ENCODE measurements around the gene TNFRSF1B. TPM values are rescaled to one million over a fixed set of nuclear protein-coding genes. Genes with fewer than 3 reads are reported as not detected.

The TNFRSF1B gene
- total RNA-seq, 4 donors from 2014 or later = 10.9 to 34.9 (median 31.0) TPM

DNA sequence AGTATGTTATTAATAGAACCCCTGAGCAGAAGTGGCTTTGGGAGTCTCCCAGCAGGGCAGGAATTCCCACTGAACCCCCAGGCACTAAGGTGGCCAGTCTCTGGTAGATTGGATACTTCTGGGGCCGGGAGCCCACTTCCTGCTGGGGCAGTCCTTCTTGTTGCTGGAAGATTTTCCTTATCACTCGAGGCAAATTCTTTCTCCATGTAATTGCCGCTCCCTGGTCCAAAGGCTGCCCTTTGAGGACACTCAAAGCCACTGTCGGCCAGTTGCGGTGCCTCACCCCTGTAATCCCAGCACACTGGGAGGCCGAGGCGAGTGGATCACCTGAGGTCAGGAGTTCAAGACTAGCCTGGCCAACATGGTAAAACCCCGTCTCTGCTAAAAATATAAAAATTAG, 22.6 kb upstream of the TNFRSF1B start:
- WGBS, 2 donors (ENCODE audit: low coverage in 1 of 2) = 44% methylated on average over 1 of the region's 8 CpGs; no CpG with 5 or more reads in 1 of the 2 donors
- peak overlapping the region in 3 of 4 donors; percentile 41 to 65 (median 54) for H3K27ac ChIP-seq
- TF ChIP-seq POLR2A (IDR thresholded peaks at IDR 0.05) (no peak), POLR2AphosphoS5 (IDR thresholded peaks at IDR 0.05) (no peak), EP300 (IDR thresholded peaks at IDR 0.05) (no peak)
- TF ChIP-seq, protein P1, sequence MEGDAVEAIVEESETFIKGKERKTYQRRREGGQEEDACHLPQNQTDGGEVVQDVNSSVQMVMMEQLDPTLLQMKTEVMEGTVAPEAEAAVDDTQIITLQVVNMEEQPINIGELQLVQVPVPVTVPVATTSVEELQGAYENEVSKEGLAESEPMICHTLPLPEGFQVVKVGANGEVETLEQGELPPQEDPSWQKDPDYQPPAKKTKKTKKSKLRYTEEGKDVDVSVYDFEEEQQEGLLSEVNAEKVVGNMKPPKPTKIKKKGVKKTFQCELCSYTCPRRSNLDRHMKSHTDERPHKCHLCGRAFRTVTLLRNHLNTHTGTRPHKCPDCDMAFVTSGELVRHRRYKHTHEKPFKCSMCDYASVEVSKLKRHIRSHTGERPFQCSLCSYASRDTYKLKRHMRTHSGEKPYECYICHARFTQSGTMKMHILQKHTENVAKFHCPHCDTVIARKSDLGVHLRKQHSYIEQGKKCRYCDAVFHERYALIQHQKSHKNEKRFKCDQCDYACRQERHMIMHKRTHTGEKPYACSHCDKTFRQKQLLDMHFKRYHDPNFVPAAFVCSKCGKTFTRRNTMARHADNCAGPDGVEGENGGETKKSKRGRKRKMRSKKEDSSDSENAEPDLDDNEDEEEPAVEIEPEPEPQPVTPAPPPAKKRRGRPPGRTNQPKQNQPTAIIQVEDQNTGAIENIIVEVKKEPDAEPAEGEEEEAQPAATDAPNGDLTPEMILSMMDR (IDR thresholded peaks at IDR 0.05) = no peak

DNA sequence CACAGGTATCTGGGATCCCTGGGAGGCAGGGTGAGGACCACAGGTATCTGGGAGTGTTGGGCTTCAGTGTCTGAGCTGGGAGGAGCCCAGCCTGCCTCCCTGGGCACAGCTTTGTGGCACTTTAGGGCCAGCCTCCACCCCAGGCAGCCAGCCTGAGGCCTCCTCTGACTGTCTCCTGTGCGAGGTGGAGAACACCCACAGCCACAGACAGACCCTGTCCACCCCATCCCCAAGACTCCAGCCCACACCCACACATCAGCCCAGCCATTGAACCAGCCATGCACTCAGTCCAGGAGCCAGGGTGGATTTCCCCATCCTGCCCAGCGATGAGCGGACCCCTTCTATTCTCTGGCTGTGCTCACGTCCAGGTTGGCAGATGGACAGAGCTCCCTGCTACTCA, 21.8 kb upstream of the TNFRSF1B start:
- peaks cover 0 to 3% (median 0%) of the 10 kb centered on the region in 3 donors for H3K9me3 ChIP-seq
- no peak overlapping the region for H3K4me3 ChIP-seq
- peak overlapping the region in 1 of 4 donors; percentile 6 for H3K27ac ChIP-seq
- H3K4me1 ChIP-seq = peaks cover 0 to 47% (median 8%) of the 10 kb centered on the region in 3 donors
- peaks cover 5% of the 10 kb centered on the region for H3K27me3 ChIP-seq
- TF ChIP-seq POLR2AphosphoS5 (IDR thresholded peaks at IDR 0.05) (no peak), POLR2A (IDR thresholded peaks at IDR 0.05) (no peak), EP300 (IDR thresholded peaks at IDR 0.05) (no peak)
- TF ChIP-seq, protein P1 (IDR thresholded peaks at IDR 0.05) = no peak
- no CpG with 5 or more reads among the region's 4 CpGs for WGBS, 2 donors (ENCODE audit: low coverage in 1 of 2)
- no peak for ATAC-seq
- no peaks in the 10 kb centered on the region for H3K36me3 ChIP-seq

More for the DNA sequence above, 22.6 kb upstream of the TNFRSF1B start:
- peaks cover 5% of the 10 kb centered on the region for H3K27me3 ChIP-seq
- no peaks in the 10 kb centered on the region for H3K36me3 ChIP-seq
- H3K9me3 ChIP-seq = no peaks in the 10 kb centered on the region
- H3K4me1 ChIP-seq = peaks cover 0 to 45% (median 8%) of the 10 kb centered on the region in 3 donors
- H3K4me3 ChIP-seq = no peak overlapping the region
- no peak for ATAC-seq

DNA sequence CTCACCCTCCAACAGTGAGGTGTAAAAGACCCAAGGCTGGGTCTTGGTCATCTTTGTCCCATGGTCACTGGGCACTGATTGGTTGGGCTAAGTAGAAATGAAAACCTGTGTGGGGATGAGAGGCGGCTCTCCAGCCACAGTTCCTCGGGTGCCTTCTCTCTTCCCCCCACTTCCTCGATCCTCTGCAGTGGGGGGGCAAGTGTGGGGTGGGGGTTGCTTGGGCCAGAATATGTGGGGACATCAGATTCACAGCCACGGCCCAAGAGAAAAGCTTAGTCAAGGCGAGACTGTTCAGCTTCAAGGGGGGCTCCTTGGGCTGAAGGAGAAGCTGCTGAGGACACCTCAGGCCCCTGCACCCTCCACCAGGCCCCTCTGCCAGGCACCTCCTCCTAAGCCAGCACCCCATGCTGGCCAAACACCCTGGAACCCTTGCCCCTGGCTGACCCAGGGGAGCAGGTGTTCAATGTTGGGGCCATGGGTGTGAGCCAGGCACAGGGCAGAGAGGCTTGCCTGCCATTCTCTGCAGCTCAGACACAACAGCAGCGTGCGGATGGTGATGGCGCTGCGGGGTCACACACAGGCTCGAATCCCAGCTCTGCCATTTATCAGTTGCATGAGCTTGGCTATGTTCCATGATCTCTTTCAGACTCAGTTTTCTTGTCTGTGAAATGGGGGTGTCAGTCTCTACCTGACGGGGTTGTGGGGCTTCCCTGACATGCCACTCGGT, 21.0 kb upstream of the TNFRSF1B start:
- H3K27ac ChIP-seq = peak overlapping the region in 3 of 4 donors; percentile 43 to 76 (median 61)
- peaks cover 5% of the 10 kb centered on the region for H3K27me3 ChIP-seq
- H3K36me3 ChIP-seq = no peaks in the 10 kb centered on the region
- no peak overlapping the region for H3K4me3 ChIP-seq
- H3K9me3 ChIP-seq = peaks cover 0 to 6% (median 0%) of the 10 kb centered on the region in 3 donors
- no peak for ATAC-seq
- WGBS, 2 donors (ENCODE audit: low coverage in 1 of 2) = 92% methylated on average over 2 of the region's 12 CpGs; no CpG with 5 or more reads in 1 of the 2 donors
- TF ChIP-seq EP300 (IDR thresholded peaks at IDR 0.05) = no peak
- TF ChIP-seq POLR2A (IDR thresholded peaks at IDR 0.05) = no peak
- TF ChIP-seq POLR2AphosphoS5 (IDR thresholded peaks at IDR 0.05) = no peak
- TF ChIP-seq, protein P1 (IDR thresholded peaks at IDR 0.05) = no peak
- H3K4me1 ChIP-seq = peaks cover 0 to 47% (median 8%) of the 10 kb centered on the region in 3 donors

DNA sequence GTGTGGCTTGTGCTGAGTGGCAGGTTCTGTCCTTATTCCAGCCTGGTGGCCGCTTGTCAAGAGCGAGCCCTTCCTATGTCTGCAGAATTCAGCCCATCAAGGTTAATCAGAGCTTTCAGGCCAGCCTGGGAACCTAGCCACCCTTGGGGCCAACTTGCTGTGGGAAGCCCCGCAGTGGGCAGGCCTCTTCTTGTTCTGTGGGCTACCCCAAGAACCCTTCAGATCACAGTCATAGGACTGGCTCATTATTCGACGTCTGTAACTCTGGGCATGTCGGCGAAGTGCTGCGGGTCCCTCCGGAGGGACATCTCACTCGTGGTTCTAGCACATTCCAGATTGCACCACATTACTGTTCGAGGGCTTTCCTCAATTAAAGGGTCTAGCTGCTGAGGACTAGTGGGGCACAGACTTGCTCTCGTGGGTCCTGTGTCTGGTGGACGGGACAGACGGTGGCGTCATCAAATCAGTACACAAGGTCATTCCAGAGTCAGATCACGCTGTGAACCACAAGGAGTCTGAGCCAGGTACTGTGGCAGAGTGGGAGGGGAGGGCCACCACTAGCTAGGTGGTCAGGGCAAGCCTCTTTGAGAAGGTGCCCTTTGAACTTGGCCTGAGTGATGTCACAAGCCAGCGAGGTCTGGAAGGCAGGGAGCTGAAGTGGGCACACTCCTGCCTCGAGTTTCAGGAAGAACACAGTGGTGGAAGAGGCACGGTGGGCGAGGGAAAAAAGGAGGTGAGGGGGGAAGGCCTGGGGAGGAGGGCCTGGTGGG, 20.3 kb upstream of the TNFRSF1B start:
- Histone ChIP-seq H3K4me1 (peaks cover 0 to 47% (median 8%) of the 10 kb centered on the region in 3 donors), H3K27ac (peak overlapping the region in 3 of 4 donors; percentile 43 to 76 (median 61)), H3K4me3 (no peak overlapping the region), H3K9me3 (peaks cover 0 to 6% (median 0%) of the 10 kb centered on the region in 3 donors), H3K27me3 (no peaks in the 10 kb centered on the region), H3K36me3 (no peaks in the 10 kb centered on the region)
- ATAC-seq = peak; percentile 0
- WGBS, 2 donors (ENCODE audit: low coverage in 1 of 2) = 79 to 80% methylated on average over 9 to 12 of the region's 20 CpGs
- TF ChIP-seq EP300 (IDR thresholded peaks at IDR 0.05) = no peak
- no peak for TF ChIP-seq POLR2A (IDR thresholded peaks at IDR 0.05)
- TF ChIP-seq, protein P1 (IDR thresholded peaks at IDR 0.05) = no peak
- TF ChIP-seq POLR2AphosphoS5 (IDR thresholded peaks at IDR 0.05) = no peak

Data from gastroesophageal sphincter (tissue), 4 donors.